ENCODE results near the gene GHR.
A peak's percentile ranks its signal among the peaks of the same experiment; 100 is the strongest.

GHR gene

DNA sequence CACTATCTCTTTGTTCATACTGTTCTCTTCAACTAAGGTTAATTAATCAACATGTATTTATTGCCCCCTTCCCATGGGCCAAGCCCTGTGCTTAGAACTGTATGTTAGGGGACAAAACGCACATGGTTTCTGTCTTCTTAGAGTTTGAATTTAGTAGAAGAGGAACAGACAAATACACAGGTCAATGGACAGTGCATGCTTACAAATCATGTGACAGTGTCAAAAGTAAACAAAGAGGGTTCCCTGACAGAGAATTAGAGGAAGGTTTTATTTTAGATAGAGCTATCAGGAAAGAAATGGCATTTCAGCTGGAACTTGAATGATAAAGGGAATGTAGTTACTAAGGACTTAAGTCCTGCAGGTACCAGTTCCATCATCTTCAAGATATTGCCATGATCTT lies 188.2 kb downstream of the GHR start:
- TF ChIP-seq, protein P1, sequence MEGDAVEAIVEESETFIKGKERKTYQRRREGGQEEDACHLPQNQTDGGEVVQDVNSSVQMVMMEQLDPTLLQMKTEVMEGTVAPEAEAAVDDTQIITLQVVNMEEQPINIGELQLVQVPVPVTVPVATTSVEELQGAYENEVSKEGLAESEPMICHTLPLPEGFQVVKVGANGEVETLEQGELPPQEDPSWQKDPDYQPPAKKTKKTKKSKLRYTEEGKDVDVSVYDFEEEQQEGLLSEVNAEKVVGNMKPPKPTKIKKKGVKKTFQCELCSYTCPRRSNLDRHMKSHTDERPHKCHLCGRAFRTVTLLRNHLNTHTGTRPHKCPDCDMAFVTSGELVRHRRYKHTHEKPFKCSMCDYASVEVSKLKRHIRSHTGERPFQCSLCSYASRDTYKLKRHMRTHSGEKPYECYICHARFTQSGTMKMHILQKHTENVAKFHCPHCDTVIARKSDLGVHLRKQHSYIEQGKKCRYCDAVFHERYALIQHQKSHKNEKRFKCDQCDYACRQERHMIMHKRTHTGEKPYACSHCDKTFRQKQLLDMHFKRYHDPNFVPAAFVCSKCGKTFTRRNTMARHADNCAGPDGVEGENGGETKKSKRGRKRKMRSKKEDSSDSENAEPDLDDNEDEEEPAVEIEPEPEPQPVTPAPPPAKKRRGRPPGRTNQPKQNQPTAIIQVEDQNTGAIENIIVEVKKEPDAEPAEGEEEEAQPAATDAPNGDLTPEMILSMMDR (IDR thresholded peaks at IDR 0.05; ENCODE audit: low read depth, low read length, missing control alignments), result no peak
- Histone ChIP-seq H3K36me3 (replicated peaks) (no peaks in the 10 kb centered on the region), H3K27me3 (replicated peaks) (no peaks in the 10 kb centered on the region), H3K4me3 (ENCODE audit: low read depth, low read length) (no peak overlapping the region), H3K27ac (no peak overlapping the region)
- in situ Hi-C loops (cut with HindIII; ENCODE audit: low pct_ligation_motif_present, low sequenced_read_pairs), result no loop called here
- DNase-seq, result no peak

GRCh38 chr5:42612750-42613366 lies 189.6 kb downstream of the GHR start:
- TF ChIP-seq, protein P1 (IDR thresholded peaks at IDR 0.05; ENCODE audit: low read depth, low read length, missing control alignments), result no peak
- H3K36me3 ChIP-seq (replicated peaks), result no peaks in the 10 kb centered on the region
- peak; percentile 12 for DNase-seq
- in situ Hi-C loops (cut with HindIII; ENCODE audit: low pct_ligation_motif_present, low sequenced_read_pairs), result no loop called here
- H3K4me3 ChIP-seq (ENCODE audit: low read depth, low read length), result no peak overlapping the region
- H3K27ac ChIP-seq, result no peak overlapping the region
- H3K27me3 ChIP-seq (replicated peaks), result no peaks in the 10 kb centered on the region

DNA sequence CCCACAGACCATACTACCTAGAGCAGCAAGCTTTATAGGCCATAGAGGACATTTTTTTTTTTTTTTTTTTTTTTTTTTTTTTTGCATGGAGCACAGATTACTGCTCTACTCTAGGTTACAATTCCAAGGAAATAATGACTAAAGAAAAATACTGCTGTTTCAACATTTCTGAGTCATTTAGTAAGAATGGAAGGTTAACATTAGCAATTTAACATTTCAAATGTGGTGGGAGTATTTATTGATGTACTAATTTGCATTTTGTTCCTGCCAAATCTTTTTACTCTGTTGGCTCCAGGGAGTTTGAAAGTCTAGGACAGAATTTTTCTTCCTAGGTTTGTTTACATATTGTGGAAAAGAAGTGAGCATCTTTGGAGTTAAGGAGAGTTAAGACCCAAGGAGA lies 191.3 kb downstream of the GHR start:
- in situ Hi-C loops (cut with HindIII; ENCODE audit: low pct_ligation_motif_present, low sequenced_read_pairs), result no loop called here
- H3K27ac ChIP-seq, result no peak overlapping the region
- H3K27me3 ChIP-seq (replicated peaks), result no peaks in the 10 kb centered on the region
- H3K36me3 ChIP-seq (replicated peaks), result no peaks in the 10 kb centered on the region
- no peak for DNase-seq
- no peak overlapping the region for H3K4me3 ChIP-seq (ENCODE audit: low read depth, low read length)
- TF ChIP-seq, protein P1 (IDR thresholded peaks at IDR 0.05; ENCODE audit: low read depth, low read length, missing control alignments), result no peak

DNA sequence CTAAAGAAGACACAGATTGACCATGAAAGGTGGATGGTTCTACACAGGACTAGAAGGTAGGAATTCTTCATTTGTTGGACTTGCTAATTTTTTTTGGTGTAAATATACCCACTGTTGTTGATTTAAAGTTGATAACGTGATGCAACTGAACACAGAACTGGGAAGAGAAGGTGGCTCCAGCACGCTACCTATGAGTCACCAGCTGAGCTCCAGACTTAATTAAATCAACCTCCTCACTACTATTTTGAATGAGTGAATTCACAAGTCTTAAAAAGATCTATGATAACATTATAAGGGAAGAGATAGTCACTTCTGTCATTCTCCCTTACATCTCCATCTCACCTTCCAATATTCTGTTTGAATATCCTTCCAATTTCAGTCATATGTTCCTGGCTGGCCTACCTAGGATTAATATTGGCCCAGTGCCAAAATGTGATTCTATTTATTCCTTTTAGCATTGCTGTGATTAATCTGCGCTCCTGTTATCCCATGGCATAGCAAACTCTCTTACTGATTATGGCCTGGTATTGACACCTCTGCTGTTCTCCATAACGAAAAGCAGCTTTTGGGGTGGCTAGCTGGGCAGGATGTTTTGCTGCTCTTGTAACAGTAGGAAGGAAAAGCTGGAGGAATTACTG lies 197.5 kb downstream of the GHR start:
- Histone ChIP-seq H3K27me3 (replicated peaks) (no peaks in the 10 kb centered on the region), H3K4me3 (ENCODE audit: low read depth, low read length) (no peak overlapping the region), H3K36me3 (replicated peaks) (no peaks in the 10 kb centered on the region), H3K27ac (no peak overlapping the region)
- TF ChIP-seq, protein P1 (IDR thresholded peaks at IDR 0.05; ENCODE audit: low read depth, low read length, missing control alignments), result no peak
- no peak for DNase-seq
- in situ Hi-C loops (cut with HindIII; ENCODE audit: low pct_ligation_motif_present, low sequenced_read_pairs), result no loop called here

GRCh38 chr5:42621242-42621641 lies 198.0 kb downstream of the GHR start:
- DNase-seq, result no peak
- H3K27ac ChIP-seq, result no peak overlapping the region

More at GRCh38 chr5:42621242-42621641, 198.0 kb downstream of the GHR start:
- TF ChIP-seq, protein P1 (IDR thresholded peaks at IDR 0.05; ENCODE audit: low read depth, low read length, missing control alignments), result no peak
- in situ Hi-C loops (cut with HindIII; ENCODE audit: low pct_ligation_motif_present, low sequenced_read_pairs), result no loop called here
- H3K4me3 ChIP-seq (ENCODE audit: low read depth, low read length), result no peak overlapping the region
- H3K36me3 ChIP-seq (replicated peaks), result no peaks in the 10 kb centered on the region
- H3K27me3 ChIP-seq (replicated peaks), result no peaks in the 10 kb centered on the region
